Duodenal mucosa (tissue), 2 donors: Measurements from ENCODE around the gene ACAP1.

ENCODE experiments used
- H3K27ac ChIP-seq: one replicate; pipeline ENCODE4 v1.7.0; 2013; ENCODE audit warnings: low read depth, low read length
- H3K27me3 ChIP-seq, 2 donors: one replicate each; pipeline ENCODE4 v1.7.0; 2013; ENCODE audit warnings: low read length in 2 of 2, control low read depth in 1 of 2; ENCODE audit not compliant: insufficient read depth in 2 of 2, control insufficient read depth in 1 of 2
- H3K36me3 ChIP-seq, 2 donors: one replicate each; pipeline ENCODE4 v1.7.0; 2013; ENCODE audit warnings: low read length in 2 of 2, control low read depth in 1 of 2; ENCODE audit not compliant: insufficient read depth in 2 of 2, control insufficient read depth in 1 of 2
- H3K4me1 ChIP-seq, 2 donors: one replicate each; pipeline ENCODE4 v1.7.0; 2013; ENCODE audit warnings: low read length in 2 of 2, control low read depth in 1 of 2; ENCODE audit not compliant: insufficient read depth in 2 of 2, control insufficient read depth in 1 of 2
- H3K4me3 ChIP-seq, 2 donors: one replicate each; pipeline ENCODE4 v1.7.0; 2013; ENCODE audit warnings: low read length in 2 of 2, low read depth in 1 of 2
- H3K9ac ChIP-seq, 2 donors: one replicate each; pipeline ENCODE4 v1.7.0; 2013; ENCODE audit warnings: low read length in 2 of 2, low read depth in 1 of 2
- H3K9me3 ChIP-seq, 2 donors: one replicate each; pipeline ENCODE4 v1.7.0; 2013; ENCODE audit warnings: low read length in 2 of 2, control low read depth in 1 of 2; ENCODE audit not compliant: control insufficient read depth in 1 of 2

The ACAP1 gene

GRCh38 chr17:7398612-7399011, 62.3 kb downstream of the ACAP1 start:
- H3K27me3 ChIP-seq, result no peaks in the 10 kb centered on the region
- no peaks in the 10 kb centered on the region for H3K36me3 ChIP-seq

More at GRCh38 chr17:7398612-7399011, 62.3 kb downstream of the ACAP1 start:
- H3K4me1 ChIP-seq, result peaks cover 14 to 16% of the 10 kb centered on the region in 2 donors
- no peak overlapping the region for H3K4me3 ChIP-seq
- no peaks in the 10 kb centered on the region for H3K9me3 ChIP-seq
- no peak overlapping the region for H3K9ac ChIP-seq
- no peak overlapping the region for H3K27ac ChIP-seq
